ENCODE results near the gene P3H1. TPM values are rescaled to one million over a fixed set of nuclear protein-coding genes. Genes with fewer than 3 reads are reported as not detected.
"Not testable (repeated sequence)": the region's sequence is repeated elsewhere in the genome, so short reads cannot be mapped to it uniquely, and the experiment has no call there.

The P3H1 gene
- 24.4 TPM for total RNA-seq
- long read RNA-seq, transcript P3H1-204 (15 exons, 2,705 nt), result minor isoform, 6 of 54 reads
- long read RNA-seq, transcript P3H1-202 (15 exons, 2,585 nt), result major isoform, 27 of 54 reads
- long read RNA-seq, partial matches to known transcripts, result 8 of 54 reads
- long read RNA-seq, other reads (novel, unspliced or antisense), result 10 of 54 reads

- Histone ChIP-seq H3K4me1 (peaks cover 36% of the 10 kb centered on the region), H3K27me3 (ENCODE audit: low read depth) (no peaks in the 10 kb centered on the region), H3K4me3 (peak within 1 kb of the TSS; percentile 98), H3K27ac (peak within 1 kb of the TSS; percentile 94), H3K36me3 (peaks cover 6% of the 10 kb centered on the region), H3K9me3 (no peaks in the 10 kb centered on the region)
- intact Hi-C loops (cut with DNase I), result no loop called here
- peak; percentile 7 for TF ChIP-seq CTCF (IDR thresholded peaks at IDR 0.05)
- DNase-seq (peak; percentile 100), ATAC-seq (peak; percentile 97 to 99)
These were observed at the start of gene P3H1, which contains the start of gene C1orf50 for GRCh38 chr1:42766741-42767509. P3H1 (minus strand) TSS chr1:42767028; CDS start chr1:42766971, 57 bp downstream. C1orf50 (plus strand) TSS chr1:42767249; CDS start chr1:42767312, 63 bp downstream.

- TF ChIP-seq CTCF (IDR thresholded peaks at IDR 0.05), result no peak
- H3K4me3 ChIP-seq, result peak overlapping the region; percentile 72
- H3K27me3 ChIP-seq (ENCODE audit: low read depth), result no peaks in the 10 kb centered on the region
- intact Hi-C loops (cut with DNase I), result no loop called here
- DNase-seq (no peak), ATAC-seq (no peak)
- peaks cover 13% of the 10 kb centered on the region for H3K4me1 ChIP-seq
- peaks cover 2% of the 10 kb centered on the region for H3K36me3 ChIP-seq
- H3K27ac ChIP-seq, result peak overlapping the region; percentile 98
- H3K9me3 ChIP-seq, result no peaks in the 10 kb centered on the region
These were observed 49.2 kb upstream of the P3H1 start for GRCh38 chr1:42815941-42816584.

- peaks cover 13% of the 10 kb centered on the region for H3K4me1 ChIP-seq
These were observed 48.0 kb upstream of the P3H1 start for GRCh38 chr1:42814815-42815214.

GRCh38 chr1:42807056-42807668 lies 40.3 kb upstream of the P3H1 start:
- ATAC-seq (no peak), DNase-seq (no peak)
- peaks cover 16% of the 10 kb centered on the region for H3K36me3 ChIP-seq
- H3K4me1 ChIP-seq, result no peaks in the 10 kb centered on the region
- intact Hi-C loops (cut with DNase I), result no loop called here
- no peak for TF ChIP-seq CTCF (IDR thresholded peaks at IDR 0.05)
- H3K4me3 ChIP-seq, result no peak overlapping the region
- H3K27me3 ChIP-seq (ENCODE audit: low read depth), result no peaks in the 10 kb centered on the region
- H3K27ac ChIP-seq, result no peak overlapping the region
- H3K9me3 ChIP-seq, result no peaks in the 10 kb centered on the region

More at GRCh38 chr1:42814815-42815214, 48.0 kb upstream of the P3H1 start:
- H3K27ac ChIP-seq; H3K27me3 ChIP-seq (ENCODE audit: low read depth); H3K4me3 ChIP-seq; H3K36me3 ChIP-seq; ATAC-seq; H3K9me3 ChIP-seq; DNase-seq; intact Hi-C loops (cut with DNase I): not testable (repeated sequence)

GRCh38 chr1:42806593-42806992 lies 39.8 kb upstream of the P3H1 start:
- no peak for DNase-seq
- no peaks in the 10 kb centered on the region for H3K27me3 ChIP-seq (ENCODE audit: low read depth)
- no peaks in the 10 kb centered on the region for H3K9me3 ChIP-seq
- H3K27ac ChIP-seq, result no peak overlapping the region
- intact Hi-C loops (cut with DNase I), result no loop called here
- ATAC-seq, result no peak
- H3K4me3 ChIP-seq, result no peak overlapping the region
- peaks cover 16% of the 10 kb centered on the region for H3K36me3 ChIP-seq
- H3K4me1 ChIP-seq, result no peaks in the 10 kb centered on the region
- no peak for TF ChIP-seq CTCF (IDR thresholded peaks at IDR 0.05)

Data from lower lobe of right lung (tissue), 2 donors.